Activated T-cell treated with anti-CD3 and anti-CD28 coated beads, Interleukin-2, amount 50 U/mL, for 72 hours (primary cell): ENCODE data around the gene ANAPC15. TPM values are rescaled to one million over a fixed set of nuclear protein-coding genes. Genes with fewer than 3 reads are reported as not detected.

ENCODE experiments used
- ATAC-seq, 2 donors: fragments of 150-1000 bp; cut with Tn5 transposase; replicated peaks in 1 of 2; 2 replicates each; pipeline ENCODE4 v1.10.0; 2021; ENCODE audit warnings: moderate library complexity in 2 of 2, mild to moderate bottlenecking in 1 of 2
- DNase-seq, 2 donors: peaks; one replicate each; pipeline ENCODE4 v3.0.0; 2021 to 2022; ENCODE audit warnings: mixed read lengths in 1 of 2
- H3K27ac Mint-ChIP-seq: one replicate; pipeline ENCODE4 v1.8.0; 2022; ENCODE audit warnings: mild to moderate bottlenecking, moderate library complexity, mixed read lengths
- H3K27me3 Mint-ChIP-seq: one replicate; pipeline ENCODE4 v1.8.0; 2022; ENCODE audit warnings: low read depth, mixed read lengths
- H3K36me3 Mint-ChIP-seq, 2 donors: one replicate each; pipeline ENCODE4 v1.8.0; 2022; ENCODE audit warnings: mixed read lengths in 2 of 2, mild to moderate bottlenecking in 1 of 2; ENCODE audit not compliant: insufficient read depth in 2 of 2
- H3K4me1 Mint-ChIP-seq: one replicate; pipeline ENCODE4 v1.8.0; 2022; ENCODE audit warnings: low read depth, mixed read lengths
- H3K4me3 Mint-ChIP-seq, 2 donors: one replicate each; pipeline ENCODE4 v1.8.0; 2022; ENCODE audit warnings: mild to moderate bottlenecking in 2 of 2, mixed read lengths in 2 of 2, moderate library complexity in 2 of 2
- H3K9me3 Mint-ChIP-seq, 2 donors: one replicate each; pipeline ENCODE4 v1.8.0; 2022; ENCODE audit warnings: mixed read lengths in 2 of 2
- total RNA-seq, 2 donors: library from RNA; stranded (reverse); gene quantifications; one replicate each; pipeline ENCODE4 v1.2.3, GENCODE V29; 2022

The ANAPC15 gene
- total RNA-seq, 2 donors from 2014 or later = 63.8 to 79.8 TPM

DNA sequence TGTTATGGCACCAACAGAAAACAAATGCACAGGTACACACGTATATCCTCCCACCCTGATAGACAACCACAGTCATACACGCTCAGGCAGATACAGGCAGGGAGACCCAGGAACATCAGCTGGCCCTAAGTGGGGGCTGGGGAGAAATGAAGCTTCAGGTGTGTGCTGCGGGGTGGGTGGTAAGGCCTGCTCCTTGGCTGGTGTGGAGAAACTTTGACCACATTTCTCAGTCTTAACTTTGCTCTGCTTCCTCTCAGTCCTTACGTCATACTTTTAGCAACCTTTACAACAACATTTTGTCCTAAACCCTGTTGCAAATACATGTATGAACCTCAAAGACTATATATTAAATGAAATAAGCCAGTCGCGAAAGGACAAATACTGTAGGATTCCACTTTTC lies 6.7 kb upstream of the ANAPC15 start:
- Mint-ChIP-seq H3K4me3 (no peak overlapping the region), H3K9me3 (no peaks in the 10 kb centered on the region), H3K4me1 (no peaks in the 10 kb centered on the region), H3K27me3 (peaks cover 8% of the 10 kb centered on the region), H3K36me3 (peaks cover 0 to under 1% of the 10 kb centered on the region in 2 donors), H3K27ac (no peak overlapping the region)
- DNase-seq = no peak
- ATAC-seq = no peak

DNA sequence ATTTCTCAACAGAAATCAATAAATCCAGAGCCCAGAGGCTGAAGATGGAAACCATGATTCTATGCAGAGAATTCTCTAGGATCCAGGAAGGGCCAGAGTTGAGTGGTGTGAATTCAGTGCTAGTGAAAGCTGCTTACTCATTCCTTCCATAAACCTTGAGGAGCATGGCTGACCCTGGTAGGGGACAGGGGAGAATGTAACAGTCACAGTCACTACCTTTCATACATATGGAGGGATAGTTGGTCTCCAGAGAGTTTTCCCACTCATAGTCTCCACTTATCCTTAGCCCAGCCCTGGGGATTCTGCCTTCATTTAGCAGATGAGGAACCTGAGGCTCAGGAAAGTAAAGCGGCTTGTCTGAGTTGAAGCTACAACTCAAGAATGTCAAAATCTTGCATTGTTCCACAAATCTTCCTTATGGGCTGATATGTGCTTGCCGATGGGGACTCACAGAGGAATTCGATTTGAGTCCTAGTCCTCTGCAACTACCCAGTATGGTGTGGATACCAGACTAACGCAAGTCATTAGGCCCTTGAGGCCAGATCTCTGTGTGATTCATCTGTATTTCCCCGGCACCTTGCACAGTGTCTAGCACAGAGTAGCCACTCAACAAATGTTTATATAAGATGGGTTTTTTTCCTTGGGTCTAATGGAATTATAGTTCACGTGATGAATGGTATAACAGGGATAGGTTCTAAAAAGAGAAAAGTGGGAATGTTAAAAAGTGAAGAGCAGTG lies 3.7 kb upstream of the ANAPC15 start:
- DNase-seq (no peak), ATAC-seq (no peak)
- Mint-ChIP-seq H3K9me3 (peaks cover 0 to 2% of the 10 kb centered on the region in 2 donors), H3K4me3 (no peak overlapping the region), H3K4me1 (peaks cover 9% of the 10 kb centered on the region), H3K36me3 (peaks cover 1 to 2% of the 10 kb centered on the region in 2 donors), H3K27me3 (no peaks in the 10 kb centered on the region), H3K27ac (no peak overlapping the region)

DNA sequence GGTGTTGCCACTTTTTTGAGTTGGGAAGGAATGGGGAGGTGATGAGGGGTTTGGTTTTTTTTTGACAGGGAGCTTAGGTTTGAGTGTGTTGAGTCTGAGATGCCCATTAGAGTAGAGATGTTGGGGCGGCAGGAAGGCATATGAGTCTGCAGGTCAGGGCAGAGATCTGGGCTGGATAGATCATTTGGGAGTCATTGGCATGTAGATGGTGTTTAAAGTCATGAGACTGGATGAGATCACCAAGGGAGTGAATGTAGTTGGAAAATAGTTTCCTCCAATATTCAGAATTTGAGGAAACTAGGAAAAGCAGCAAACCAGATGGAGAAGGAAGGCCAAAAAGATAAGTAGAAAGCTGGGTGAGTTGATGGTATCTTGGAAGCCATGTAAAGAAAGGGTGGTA lies 2.1 kb upstream of the ANAPC15 start:
- Mint-ChIP-seq H3K27me3 (no peaks in the 10 kb centered on the region), H3K4me1 (peaks cover 9% of the 10 kb centered on the region), H3K36me3 (peaks cover 3% of the 10 kb centered on the region in 2 donors), H3K9me3 (peaks cover 0 to 2% of the 10 kb centered on the region in 2 donors), H3K27ac (no peak overlapping the region), H3K4me3 (no peak overlapping the region)
- ATAC-seq = no peak
- no peak for DNase-seq

DNA sequence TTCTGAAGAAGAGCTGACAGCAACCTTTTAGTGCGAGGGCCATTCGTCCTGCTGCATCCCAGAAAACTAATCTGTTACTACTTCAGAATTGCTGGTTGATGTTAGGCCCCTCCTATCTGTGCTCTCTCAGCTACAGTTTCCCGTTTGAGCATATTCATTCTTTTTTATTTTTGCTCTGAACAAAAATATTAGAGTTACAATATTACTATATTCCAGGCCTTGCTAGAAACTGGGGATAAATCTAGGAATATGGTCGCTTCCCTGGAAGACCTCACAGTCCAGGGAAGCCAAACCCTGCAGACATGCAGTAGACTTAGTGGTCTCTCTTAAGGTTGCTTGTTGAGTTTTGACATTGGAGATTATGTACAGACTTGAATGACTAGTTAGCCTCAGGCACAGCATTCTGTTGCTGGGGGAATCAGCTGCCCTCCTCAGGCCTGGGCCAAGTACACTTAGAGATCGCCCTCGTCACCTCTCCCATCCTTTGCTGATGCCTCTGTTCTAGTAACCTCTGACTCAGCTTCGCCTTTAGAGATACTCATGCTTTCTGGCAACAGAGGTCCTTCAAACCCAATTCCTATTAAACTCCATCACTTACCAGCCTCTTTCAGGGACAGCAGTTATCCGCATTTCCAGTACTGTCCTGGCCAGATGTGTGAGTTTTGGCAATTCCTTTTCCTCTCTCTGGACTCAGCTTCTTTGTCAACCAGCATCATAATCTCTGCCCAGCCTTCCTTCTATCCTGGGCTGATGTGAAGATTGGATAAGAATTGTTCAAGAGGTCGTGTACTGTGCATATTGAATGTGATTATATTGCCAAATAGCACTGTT lies 698 bp upstream of the ANAPC15 start:
- peak overlapping the region; percentile 85 to 86 for H3K4me3 Mint-ChIP-seq
- H3K36me3 Mint-ChIP-seq = peaks cover 3% of the 10 kb centered on the region in 2 donors
- peaks cover 9% of the 10 kb centered on the region for H3K4me1 Mint-ChIP-seq
- DNase-seq (peak in 1 of 2 donors; percentile 14), ATAC-seq (no peak)
- H3K9me3 Mint-ChIP-seq = peaks cover 0 to 2% of the 10 kb centered on the region in 2 donors
- H3K27ac Mint-ChIP-seq = peak overlapping the region; percentile 95
- no peaks in the 10 kb centered on the region for H3K27me3 Mint-ChIP-seq

DNA sequence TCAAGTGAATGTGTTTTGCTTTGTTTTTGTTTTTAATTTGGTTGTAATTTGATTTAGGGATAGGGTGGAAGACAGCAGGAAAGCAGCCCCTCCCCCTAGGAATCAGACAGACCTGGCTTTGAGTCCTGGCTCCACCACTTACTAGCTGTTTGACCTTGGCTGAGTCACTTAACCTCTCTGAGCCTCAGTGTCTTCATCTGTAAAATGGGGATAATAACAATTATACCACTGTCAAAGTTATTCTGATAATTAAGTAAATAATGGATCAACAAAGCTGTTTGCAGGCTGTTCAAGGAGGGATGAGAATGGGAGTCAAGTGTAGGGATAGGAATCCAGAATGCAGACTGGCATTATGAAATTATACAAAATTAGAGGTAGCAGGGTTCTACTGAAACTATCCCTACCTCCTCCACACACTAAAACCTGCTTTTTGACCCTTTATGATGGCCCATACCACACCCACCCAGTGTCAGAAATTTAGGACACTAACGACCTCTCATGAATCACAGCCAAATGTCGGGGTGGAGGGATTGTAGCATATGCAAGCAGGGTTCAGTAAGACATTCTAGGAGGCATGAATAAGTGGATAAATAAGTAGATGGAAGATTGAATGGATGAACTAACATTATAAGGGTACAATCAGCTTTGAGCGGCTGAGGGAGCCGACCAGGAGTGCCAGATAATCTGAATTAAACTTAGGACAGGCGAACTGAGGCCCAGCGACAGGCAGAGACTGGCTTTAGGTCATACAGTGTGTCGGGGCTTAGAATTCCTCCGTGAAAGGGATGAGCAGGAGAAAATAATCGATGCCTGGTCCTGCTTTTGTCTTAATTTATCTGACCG lies 974 bp downstream of the ANAPC15 start:
- Mint-ChIP-seq H3K36me3 (peaks cover 3 to 5% of the 10 kb centered on the region in 2 donors), H3K4me1 (peaks cover 9% of the 10 kb centered on the region), H3K4me3 (peak overlapping the region; percentile 85 to 86), H3K27ac (peak overlapping the region; percentile 95), H3K27me3 (no peaks in the 10 kb centered on the region), H3K9me3 (peaks cover 0 to 2% of the 10 kb centered on the region in 2 donors)
- ATAC-seq (no peak), DNase-seq (no peak)

DNA sequence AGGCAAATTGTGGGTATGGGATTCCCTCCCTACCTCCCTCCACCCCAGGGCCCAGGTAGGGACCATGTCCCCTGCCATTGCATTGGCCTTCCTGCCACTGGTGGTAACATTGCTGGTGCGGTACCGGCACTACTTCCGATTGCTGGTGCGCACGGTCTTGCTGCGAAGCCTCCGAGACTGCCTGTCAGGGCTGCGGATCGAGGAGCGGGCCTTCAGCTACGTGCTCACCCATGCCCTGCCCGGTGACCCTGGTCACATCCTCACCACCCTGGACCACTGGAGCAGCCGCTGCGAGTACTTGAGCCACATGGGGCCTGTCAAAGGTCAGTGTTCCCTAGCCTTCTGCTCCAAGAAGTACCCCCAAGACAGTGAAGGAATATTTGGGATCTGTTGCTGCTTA lies 6.6 kb downstream of the ANAPC15 start, which contains the start of gene TOMT:
TOMT (plus strand) TSS at position 37 of the 400 bp plus-strand sequence; CDS start at position 65, 28 bp downstream.
- Mint-ChIP-seq H3K36me3 (peaks cover 5% of the 10 kb centered on the region in 2 donors), H3K4me3 (no peak within 1 kb of the TSS), H3K9me3 (peaks cover 0 to 3% of the 10 kb centered on the region in 2 donors), H3K4me1 (peaks cover 29% of the 10 kb centered on the region), H3K27me3 (no peaks in the 10 kb centered on the region), H3K27ac (no peak within 1 kb of the TSS)
- DNase-seq = no peak
- ATAC-seq = no peak

DNA sequence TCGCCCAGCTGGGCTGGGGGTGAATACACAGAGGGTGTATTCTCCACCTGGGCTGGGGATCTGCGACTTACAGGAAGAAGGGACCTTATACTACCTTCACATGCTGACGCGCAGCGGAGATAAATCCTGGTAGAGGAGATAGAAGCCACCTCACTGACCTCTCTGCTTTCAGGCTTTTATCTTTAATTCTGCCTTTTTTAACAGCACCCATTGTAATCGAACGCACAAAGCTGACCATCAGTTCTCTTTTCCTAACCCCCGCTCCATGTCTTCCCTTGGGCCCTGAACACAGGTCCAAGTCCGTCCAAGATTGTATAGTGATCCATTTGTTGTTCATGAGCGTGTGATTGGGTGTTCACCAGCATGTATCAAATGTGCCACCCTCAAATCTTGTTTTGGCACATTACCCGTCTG lies 8.7 kb downstream of the ANAPC15 start:
- DNase-seq (no peak), ATAC-seq (no peak)
- H3K27ac Mint-ChIP-seq = peak overlapping the region; percentile 97

DNA sequence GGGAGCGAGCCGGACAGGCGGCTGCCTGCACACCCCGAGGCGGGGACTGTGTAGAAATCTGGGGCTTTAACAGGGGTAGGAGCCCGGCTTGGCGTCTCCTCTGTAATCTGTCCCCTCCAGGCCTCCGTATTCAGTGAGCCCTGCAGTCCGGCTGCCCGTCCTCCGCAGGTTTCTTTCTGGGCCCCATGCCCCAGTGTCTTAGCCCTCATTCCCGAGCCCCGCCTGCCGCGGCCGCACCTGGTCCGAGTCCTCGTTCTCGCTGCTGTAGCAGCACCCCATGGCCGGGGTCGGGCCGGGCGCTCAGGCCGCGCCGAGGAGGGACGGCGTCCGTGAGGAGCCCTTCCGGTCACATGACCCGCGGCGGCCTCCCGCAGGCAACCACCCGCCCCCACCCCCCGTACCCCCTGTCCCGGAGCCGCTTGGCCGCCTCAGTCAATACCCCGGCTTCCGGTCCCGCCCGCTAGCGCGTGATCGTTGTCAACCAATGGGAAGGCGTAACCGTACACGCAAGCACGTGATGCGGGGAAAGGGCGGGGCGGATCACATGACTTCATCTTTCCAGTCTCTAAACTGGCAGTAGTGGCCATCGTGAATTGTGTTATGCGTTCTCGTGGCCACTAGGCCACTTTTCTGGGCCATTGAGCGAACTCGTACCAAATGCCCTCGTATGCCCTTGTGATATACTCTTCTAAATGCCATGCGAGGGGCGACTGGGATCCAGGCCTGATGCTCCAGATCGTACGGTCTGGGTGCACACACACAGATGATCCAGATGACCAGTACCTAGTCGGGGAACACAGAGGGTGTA lies 9.3 kb downstream of the ANAPC15 start, which contains the start of gene LAMTOR1:
LAMTOR1 (minus strand) TSS at position 352 of the 808 bp plus-strand sequence; CDS start at position 279, 73 bp downstream.
- H3K27ac Mint-ChIP-seq = peak within 1 kb of the TSS; percentile 97
- peak; percentile 98 to 99 for DNase-seq
- peaks cover 2 to 6% of the 10 kb centered on the region in 2 donors for H3K36me3 Mint-ChIP-seq
- peak within 1 kb of the TSS; percentile 93 to 96 for H3K4me3 Mint-ChIP-seq
- H3K9me3 Mint-ChIP-seq = peaks cover 0 to 3% of the 10 kb centered on the region in 2 donors
- ATAC-seq = peak; percentile 97 to 99
- peaks cover 39% of the 10 kb centered on the region for H3K4me1 Mint-ChIP-seq
- no peaks in the 10 kb centered on the region for H3K27me3 Mint-ChIP-seq

More for the DNA sequence above, 8.7 kb downstream of the ANAPC15 start:
- H3K27me3 Mint-ChIP-seq = no peaks in the 10 kb centered on the region
- H3K36me3 Mint-ChIP-seq = peaks cover 2 to 4% of the 10 kb centered on the region in 2 donors
- peaks cover 0 to 3% of the 10 kb centered on the region in 2 donors for H3K9me3 Mint-ChIP-seq
- H3K4me3 Mint-ChIP-seq = peak overlapping the region; percentile 93 to 96
- peaks cover 39% of the 10 kb centered on the region for H3K4me1 Mint-ChIP-seq

DNA sequence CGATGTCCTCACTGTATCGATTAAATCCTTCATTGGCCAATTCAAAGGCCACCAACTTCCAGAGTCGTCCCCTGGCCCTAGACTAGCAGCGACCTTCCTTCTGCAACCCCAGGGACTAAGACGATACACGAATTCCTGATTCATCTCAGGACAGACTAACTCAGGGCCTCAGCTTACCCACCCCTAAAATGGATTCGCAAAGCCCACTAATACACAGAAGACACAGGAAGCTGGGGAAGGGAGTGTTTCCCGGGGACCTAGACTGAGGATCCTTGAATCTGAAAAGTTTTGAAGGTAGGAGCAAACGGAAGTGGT lies 9.9 kb downstream of the ANAPC15 start:
- ATAC-seq = peak in 1 of 2 donors; percentile 3

DNA sequence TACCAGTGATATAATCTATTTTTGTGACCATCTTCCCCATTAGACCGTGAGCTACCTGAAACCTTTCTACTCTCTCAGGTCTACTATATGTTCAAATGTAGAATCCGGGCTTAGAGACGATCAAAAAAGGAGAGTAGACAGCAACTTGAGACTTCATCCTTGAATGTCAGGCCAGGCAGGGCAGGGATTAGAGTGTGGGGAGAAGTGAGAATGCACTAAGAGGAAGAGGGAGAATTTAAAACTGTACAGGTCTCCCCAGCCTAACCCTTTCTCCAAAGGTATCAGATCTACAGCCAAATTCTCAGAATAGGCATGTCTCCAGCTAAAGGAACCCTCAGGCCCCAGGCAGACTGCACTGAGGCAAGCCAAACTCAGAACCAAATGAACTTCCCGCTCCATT lies 10.3 kb downstream of the ANAPC15 start:
- Mint-ChIP-seq H3K27ac (peak overlapping the region; percentile 97), H3K27me3 (no peaks in the 10 kb centered on the region), H3K4me1 (peaks cover 39% of the 10 kb centered on the region), H3K36me3 (peaks cover 4 to 8% of the 10 kb centered on the region in 2 donors), H3K9me3 (peaks cover 0 to 3% of the 10 kb centered on the region in 2 donors), H3K4me3 (peak overlapping the region; percentile 93 to 96)
- ATAC-seq (no peak), DNase-seq (no peak)

More for the DNA sequence above, 9.9 kb downstream of the ANAPC15 start:
- peak overlapping the region; percentile 93 to 96 for H3K4me3 Mint-ChIP-seq
- no peaks in the 10 kb centered on the region for H3K27me3 Mint-ChIP-seq
- no peak for DNase-seq
- H3K36me3 Mint-ChIP-seq = peaks cover 4 to 10% of the 10 kb centered on the region in 2 donors
- H3K27ac Mint-ChIP-seq = peak overlapping the region; percentile 97
- H3K4me1 Mint-ChIP-seq = peaks cover 39% of the 10 kb centered on the region
- peaks cover 0 to 3% of the 10 kb centered on the region in 2 donors for H3K9me3 Mint-ChIP-seq

DNA sequence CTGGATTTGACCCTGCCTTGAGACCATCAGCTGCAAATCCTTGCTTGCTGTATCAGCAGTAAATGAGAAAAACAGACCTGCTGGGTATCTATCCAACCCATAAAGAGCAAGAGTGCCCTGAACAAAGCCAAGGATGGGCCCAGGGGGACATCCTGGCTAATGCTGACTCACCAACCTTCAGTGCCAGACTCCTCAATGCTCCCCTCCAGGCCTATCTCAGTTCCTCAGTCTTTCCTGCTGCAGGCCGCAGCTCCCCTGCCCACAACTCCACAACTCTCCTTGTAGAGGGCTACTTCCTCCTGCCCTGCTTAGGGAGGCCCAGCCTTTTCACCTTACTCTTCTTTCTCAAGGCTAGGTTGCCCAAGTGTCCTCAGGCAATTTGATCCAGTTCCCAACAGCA lies 12.0 kb downstream of the ANAPC15 start:
- H3K4me3 Mint-ChIP-seq = peak overlapping the region in 1 of 2 donors; percentile 93
- H3K9me3 Mint-ChIP-seq = peaks cover 0 to 3% of the 10 kb centered on the region in 2 donors
- H3K27me3 Mint-ChIP-seq = no peaks in the 10 kb centered on the region
- H3K27ac Mint-ChIP-seq = peak overlapping the region; percentile 97
- H3K4me1 Mint-ChIP-seq = peaks cover 39% of the 10 kb centered on the region
- peaks cover 4 to 8% of the 10 kb centered on the region in 2 donors for H3K36me3 Mint-ChIP-seq
- no peak for DNase-seq
- no peak for ATAC-seq

DNA sequence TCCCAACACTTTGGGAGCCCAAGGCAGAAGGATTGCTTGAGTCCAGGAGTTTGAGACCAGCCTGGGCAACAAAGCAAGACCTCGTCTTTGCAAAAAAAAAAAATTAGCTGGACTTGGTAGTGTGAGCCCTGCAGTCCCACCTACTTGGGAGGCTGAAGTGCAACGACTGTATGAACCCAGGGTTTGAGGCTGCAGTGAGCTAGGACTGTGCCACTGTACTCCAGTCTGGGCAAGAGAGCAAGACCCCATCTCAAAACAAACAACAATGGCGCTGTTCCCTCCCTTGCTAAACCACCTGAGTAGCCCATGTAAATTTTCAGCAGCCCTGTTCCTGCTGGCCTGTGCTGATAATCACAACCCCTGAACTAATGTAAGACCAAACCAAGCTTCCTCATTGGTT lies 12.5 kb downstream of the ANAPC15 start:
- Mint-ChIP-seq H3K27ac (no peak overlapping the region), H3K4me3 (no peak overlapping the region), H3K4me1 (peaks cover 39% of the 10 kb centered on the region), H3K9me3 (peaks cover 0 to 3% of the 10 kb centered on the region in 2 donors), H3K27me3 (no peaks in the 10 kb centered on the region), H3K36me3 (peaks cover 4 to 8% of the 10 kb centered on the region in 2 donors)
- no peak for DNase-seq
- no peak for ATAC-seq
